ENCODE results near the gene RABGAP1L. TPM values are rescaled to one million over a fixed set of nuclear protein-coding genes. Genes with fewer than 3 reads are reported as not detected.
"Not testable (repeated sequence)": the region's sequence is repeated elsewhere in the genome, so short reads cannot be mapped to it uniquely, and the experiment has no call there.

The RABGAP1L gene
- total RNA-seq, 1 donor from 2014 or later, result 28.8 TPM

- Mint-ChIP-seq H3K36me3 (ENCODE audit: low read depth) (no peaks in the 10 kb centered on the region), H3K27me3 (ENCODE audit: low read depth) (no peaks in the 10 kb centered on the region), H3K9me3 (peaks cover 9% of the 10 kb centered on the region), H3K4me1 (ENCODE audit: low read depth) (no peaks in the 10 kb centered on the region), H3K27ac (no peak overlapping the region), H3K4me3 (ENCODE audit: low read depth) (no peak overlapping the region)
- DNase-seq (ENCODE audit: low spot score), result no peak
- intact Hi-C loops (cut with micrococcal nuclease), result loop anchor here (10.0 kb wide), 1 partner anchor 1527 kb away; no protein-coding TSS in a partner anchor
Observed at GRCh38 chr1:174491606-174492005, 332.3 kb downstream of the RABGAP1L start.

DNA sequence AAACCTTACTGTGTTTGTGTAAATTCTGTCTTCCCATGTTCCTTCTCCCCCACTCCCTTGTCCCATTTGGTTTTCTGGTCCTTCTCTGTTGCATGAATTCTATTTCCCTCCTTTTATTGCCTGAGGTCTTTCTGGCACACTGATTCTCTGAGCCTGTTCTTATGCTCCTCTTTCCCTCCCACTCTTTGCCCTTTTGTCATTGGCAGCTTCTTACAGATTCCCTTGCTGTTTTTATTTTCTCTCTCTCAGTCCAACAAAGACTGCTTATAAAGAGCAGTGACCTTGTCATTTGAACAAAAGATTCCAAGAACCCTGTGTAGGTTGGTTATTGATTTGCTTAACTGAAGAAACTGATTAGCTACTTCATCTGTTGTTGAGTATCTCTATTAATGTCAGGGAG lies 338.2 kb downstream of the RABGAP1L start:
- H3K27ac Mint-ChIP-seq, result no peak overlapping the region
- DNase-seq (ENCODE audit: low spot score), result no peak
- intact Hi-C loops (cut with micrococcal nuclease), result loop anchor here (10.0 kb wide), 1 partner anchor 1533 kb away; no protein-coding TSS in a partner anchor

DNA sequence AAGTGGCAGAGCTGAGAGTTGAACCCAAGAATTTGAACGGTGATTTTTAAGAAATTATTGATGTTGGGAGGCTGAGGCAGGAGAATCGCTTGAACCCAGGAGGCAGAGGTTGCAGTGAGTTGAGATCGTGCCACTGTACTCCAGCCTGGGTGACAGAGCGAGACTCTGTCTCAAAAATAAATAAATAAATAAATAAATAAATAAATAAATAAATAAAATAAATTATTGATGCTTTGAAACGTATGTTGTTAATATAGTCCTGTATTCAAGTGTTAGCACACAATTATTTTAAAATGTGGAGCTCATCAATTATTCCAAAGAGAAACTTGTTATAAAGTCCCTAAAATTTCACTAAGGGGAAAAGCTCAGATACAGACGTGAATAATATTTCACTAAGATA lies 357.4 kb downstream of the RABGAP1L start:
- DNase-seq (ENCODE audit: low spot score); H3K9me3 Mint-ChIP-seq; H3K4me1 Mint-ChIP-seq (ENCODE audit: low read depth); H3K27ac Mint-ChIP-seq; H3K36me3 Mint-ChIP-seq (ENCODE audit: low read depth); H3K4me3 Mint-ChIP-seq (ENCODE audit: low read depth); H3K27me3 Mint-ChIP-seq (ENCODE audit: low read depth); intact Hi-C loops (cut with micrococcal nuclease): not testable (repeated sequence)

More for the DNA sequence above, 338.2 kb downstream of the RABGAP1L start:
- Mint-ChIP-seq H3K4me1 (ENCODE audit: low read depth) (no peaks in the 10 kb centered on the region), H3K4me3 (ENCODE audit: low read depth) (no peak overlapping the region), H3K27me3 (ENCODE audit: low read depth) (no peaks in the 10 kb centered on the region), H3K9me3 (no peaks in the 10 kb centered on the region), H3K36me3 (ENCODE audit: low read depth) (no peaks in the 10 kb centered on the region)

GRCh38 chr1:174519844-174520243 lies 360.5 kb downstream of the RABGAP1L start:
- Mint-ChIP-seq H3K4me3 (ENCODE audit: low read depth) (no peak overlapping the region), H3K4me1 (ENCODE audit: low read depth) (no peaks in the 10 kb centered on the region), H3K9me3 (peaks cover 19% of the 10 kb centered on the region), H3K27me3 (ENCODE audit: low read depth) (no peaks in the 10 kb centered on the region), H3K27ac (no peak overlapping the region), H3K36me3 (ENCODE audit: low read depth) (no peaks in the 10 kb centered on the region)
- DNase-seq (ENCODE audit: low spot score), result no peak
- intact Hi-C loops (cut with micrococcal nuclease), result no loop called here

- Mint-ChIP-seq H3K4me3 (ENCODE audit: low read depth) (no peak overlapping the region), H3K4me1 (ENCODE audit: low read depth) (peaks cover 14% of the 10 kb centered on the region), H3K27ac (no peak overlapping the region), H3K27me3 (ENCODE audit: low read depth) (no peaks in the 10 kb centered on the region), H3K9me3 (peaks cover 50% of the 10 kb centered on the region), H3K36me3 (ENCODE audit: low read depth) (peaks cover 29% of the 10 kb centered on the region)
- intact Hi-C loops (cut with micrococcal nuclease), result no loop called here
- no peak for DNase-seq (ENCODE audit: low spot score)
Observed at GRCh38 chr1:174531751-174532150, 372.4 kb downstream of the RABGAP1L start.

- DNase-seq (ENCODE audit: low spot score), result no peak
- Mint-ChIP-seq H3K36me3 (ENCODE audit: low read depth) (peaks cover 18% of the 10 kb centered on the region), H3K27me3 (ENCODE audit: low read depth) (no peaks in the 10 kb centered on the region), H3K9me3 (peaks cover 39% of the 10 kb centered on the region), H3K4me3 (ENCODE audit: low read depth) (no peak overlapping the region), H3K27ac (no peak overlapping the region), H3K4me1 (ENCODE audit: low read depth) (no peaks in the 10 kb centered on the region)
- intact Hi-C loops (cut with micrococcal nuclease), result no loop called here
Observed at GRCh38 chr1:174534789-174535188, 375.5 kb downstream of the RABGAP1L start.

DNA sequence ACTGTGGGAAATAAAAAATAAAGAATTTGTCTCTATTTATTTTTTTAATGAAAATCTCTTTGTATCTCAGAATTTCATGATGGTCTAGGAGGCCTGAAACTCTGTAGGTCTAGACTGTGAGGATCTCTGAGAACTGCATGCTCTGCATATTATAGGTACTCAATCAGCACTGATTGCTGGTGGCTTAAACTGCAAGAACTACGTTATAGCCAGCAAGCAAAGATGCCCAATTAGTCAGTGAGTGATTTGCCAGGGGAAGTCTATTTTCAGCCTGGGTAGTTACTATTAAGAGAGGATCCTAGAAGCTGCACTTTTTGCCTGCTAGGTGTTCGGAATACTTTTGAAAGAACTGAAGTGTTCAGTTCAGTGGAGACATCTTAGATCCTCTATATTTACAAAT lies 375.9 kb downstream of the RABGAP1L start:
- Mint-ChIP-seq H3K27ac (no peak overlapping the region), H3K4me1 (ENCODE audit: low read depth) (no peaks in the 10 kb centered on the region), H3K36me3 (ENCODE audit: low read depth) (peaks cover 18% of the 10 kb centered on the region), H3K9me3 (peaks cover 43% of the 10 kb centered on the region), H3K27me3 (ENCODE audit: low read depth) (no peaks in the 10 kb centered on the region), H3K4me3 (ENCODE audit: low read depth) (no peak overlapping the region)
- no peak for DNase-seq (ENCODE audit: low spot score)
- intact Hi-C loops (cut with micrococcal nuclease), result no loop called here

GRCh38 chr1:174543421-174543820 lies 384.1 kb downstream of the RABGAP1L start:
- H3K36me3 Mint-ChIP-seq (ENCODE audit: low read depth); H3K27me3 Mint-ChIP-seq (ENCODE audit: low read depth); H3K27ac Mint-ChIP-seq; DNase-seq (ENCODE audit: low spot score); H3K4me3 Mint-ChIP-seq (ENCODE audit: low read depth); intact Hi-C loops (cut with micrococcal nuclease); H3K4me1 Mint-ChIP-seq (ENCODE audit: low read depth): not testable (repeated sequence)
- H3K9me3 Mint-ChIP-seq, result peaks cover 44% of the 10 kb centered on the region

DNA sequence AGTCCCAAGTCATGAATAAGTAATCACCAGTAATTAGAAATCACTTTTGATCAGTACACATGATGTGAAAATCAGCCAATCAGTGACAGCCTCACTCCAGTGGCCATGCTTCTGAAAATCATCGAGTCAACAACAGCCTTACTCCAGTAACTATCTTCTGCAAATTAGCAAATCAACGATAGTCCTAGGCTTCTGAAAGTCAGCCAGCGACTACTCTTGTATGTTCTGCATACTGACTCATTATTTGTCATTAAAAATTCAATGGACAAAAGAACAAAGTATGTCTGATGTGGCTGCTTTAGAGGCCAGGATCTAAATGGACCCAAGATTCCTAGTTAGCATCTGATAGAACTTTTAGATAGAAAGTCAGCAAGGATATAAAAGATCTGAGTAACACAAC lies 391.0 kb downstream of the RABGAP1L start:
- intact Hi-C loops (cut with micrococcal nuclease), result no loop called here
- Mint-ChIP-seq H3K27me3 (ENCODE audit: low read depth) (no peaks in the 10 kb centered on the region), H3K36me3 (ENCODE audit: low read depth) (no peaks in the 10 kb centered on the region), H3K4me1 (ENCODE audit: low read depth) (no peaks in the 10 kb centered on the region), H3K9me3 (peaks cover 19% of the 10 kb centered on the region), H3K27ac (no peak overlapping the region), H3K4me3 (ENCODE audit: low read depth) (no peak overlapping the region)
- DNase-seq (ENCODE audit: low spot score), result no peak

- Mint-ChIP-seq H3K9me3 (peaks cover 8% of the 10 kb centered on the region), H3K4me1 (ENCODE audit: low read depth) (no peaks in the 10 kb centered on the region), H3K4me3 (ENCODE audit: low read depth) (no peak overlapping the region), H3K27me3 (ENCODE audit: low read depth) (no peaks in the 10 kb centered on the region), H3K27ac (no peak overlapping the region), H3K36me3 (ENCODE audit: low read depth) (no peaks in the 10 kb centered on the region)
- no peak for DNase-seq (ENCODE audit: low spot score)
- intact Hi-C loops (cut with micrococcal nuclease), result no loop called here
Observed at GRCh38 chr1:174556392-174556791, 397.1 kb downstream of the RABGAP1L start.

DNA sequence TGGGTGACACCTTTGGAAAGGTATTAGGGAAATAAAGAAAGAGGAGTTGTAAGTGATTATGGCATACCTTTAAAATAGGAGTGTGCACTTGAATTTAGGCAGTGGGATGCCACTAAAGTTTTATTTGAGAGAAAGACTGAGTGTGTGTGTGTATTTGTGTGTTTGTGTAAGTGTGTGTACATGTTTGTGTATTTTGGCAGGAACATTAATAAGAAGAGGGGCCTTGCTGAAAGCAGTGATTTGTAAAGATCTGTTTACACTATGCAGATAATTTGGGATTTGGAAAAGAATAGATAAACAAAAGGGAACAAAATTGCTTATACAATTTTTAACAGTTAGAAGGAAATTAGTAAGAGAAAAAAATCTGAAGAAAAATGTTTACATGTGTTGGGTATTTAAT lies 409.2 kb downstream of the RABGAP1L start:
- no peak overlapping the region for H3K4me3 Mint-ChIP-seq (ENCODE audit: low read depth)
- DNase-seq (ENCODE audit: low spot score), result no peak
- no peaks in the 10 kb centered on the region for H3K36me3 Mint-ChIP-seq (ENCODE audit: low read depth)
- intact Hi-C loops (cut with micrococcal nuclease), result no loop called here
- no peaks in the 10 kb centered on the region for H3K4me1 Mint-ChIP-seq (ENCODE audit: low read depth)
- no peaks in the 10 kb centered on the region for H3K27me3 Mint-ChIP-seq (ENCODE audit: low read depth)
- H3K9me3 Mint-ChIP-seq, result no peaks in the 10 kb centered on the region
- no peak overlapping the region for H3K27ac Mint-ChIP-seq

GRCh38 chr1:174569240-174569639 lies 409.9 kb downstream of the RABGAP1L start:
- DNase-seq (ENCODE audit: low spot score), result no peak
- Mint-ChIP-seq H3K36me3 (ENCODE audit: low read depth) (no peaks in the 10 kb centered on the region), H3K4me1 (ENCODE audit: low read depth) (no peaks in the 10 kb centered on the region), H3K9me3 (peaks cover 1% of the 10 kb centered on the region), H3K27me3 (ENCODE audit: low read depth) (no peaks in the 10 kb centered on the region), H3K27ac (no peak overlapping the region), H3K4me3 (ENCODE audit: low read depth) (no peak overlapping the region)
- intact Hi-C loops (cut with micrococcal nuclease), result no loop called here

DNA sequence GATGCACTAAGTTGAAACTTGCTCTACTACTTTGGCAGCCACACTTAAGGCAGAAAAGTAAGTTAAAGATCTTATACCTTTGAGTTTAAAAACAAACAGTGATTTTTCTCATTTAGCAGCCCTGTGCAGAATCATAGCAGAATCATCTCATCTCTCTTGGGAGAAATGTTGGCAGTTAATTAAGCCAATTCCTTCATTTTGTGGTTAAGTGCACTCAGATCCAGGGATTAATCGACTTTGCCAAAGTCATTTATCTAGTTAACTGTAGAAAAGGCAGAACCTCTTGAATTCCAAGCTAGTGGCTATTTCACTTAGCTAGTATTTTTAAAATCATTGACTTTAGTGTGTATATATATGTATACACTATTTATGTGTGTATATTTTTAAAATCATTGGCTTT lies 413.5 kb downstream of the RABGAP1L start:
- no peaks in the 10 kb centered on the region for H3K4me1 Mint-ChIP-seq (ENCODE audit: low read depth)
- no peak for DNase-seq (ENCODE audit: low spot score)
- no peak overlapping the region for H3K4me3 Mint-ChIP-seq (ENCODE audit: low read depth)
- peaks cover 22% of the 10 kb centered on the region for H3K9me3 Mint-ChIP-seq
- no peaks in the 10 kb centered on the region for H3K27me3 Mint-ChIP-seq (ENCODE audit: low read depth)
- H3K36me3 Mint-ChIP-seq (ENCODE audit: low read depth), result no peaks in the 10 kb centered on the region
- intact Hi-C loops (cut with micrococcal nuclease), result no loop called here
- H3K27ac Mint-ChIP-seq, result no peak overlapping the region

DNA sequence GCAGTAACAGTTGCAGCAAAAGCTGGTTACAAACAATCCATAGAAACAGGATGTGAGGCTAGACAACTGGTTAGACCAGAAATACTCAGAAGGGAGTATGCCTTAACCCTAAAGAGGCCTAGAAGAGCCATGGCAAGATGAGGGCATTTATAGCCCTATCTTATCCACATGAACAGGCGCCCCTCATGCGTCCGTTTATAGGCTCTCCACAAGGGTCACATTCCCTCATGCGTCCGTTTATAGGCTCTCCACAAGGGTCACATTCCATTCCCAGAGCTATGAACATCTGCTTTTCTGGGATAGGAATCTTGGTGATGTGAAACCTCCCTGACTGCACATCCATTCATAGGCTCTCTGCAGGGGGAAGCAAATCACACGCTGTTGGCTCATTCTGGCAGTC lies 416.8 kb downstream of the RABGAP1L start:
- H3K27me3 Mint-ChIP-seq (ENCODE audit: low read depth); H3K4me1 Mint-ChIP-seq (ENCODE audit: low read depth); H3K4me3 Mint-ChIP-seq (ENCODE audit: low read depth); H3K27ac Mint-ChIP-seq; intact Hi-C loops (cut with micrococcal nuclease); H3K36me3 Mint-ChIP-seq (ENCODE audit: low read depth); DNase-seq (ENCODE audit: low spot score): not testable (repeated sequence)
- H3K9me3 Mint-ChIP-seq, result peaks cover 30% of the 10 kb centered on the region

Data from activated T-helper 2 cell treated with anti-CD3 and anti-CD28 coated beads, Interferon-gamma antibody, Interleukin-2, Interleukin-4, amounts not matched to agents 10 μg/mL and 5 μg/mL and 100 μg/mL, durations not matched to agents 14 hours and 24 hours and 36 hours (primary cell).